Subcutaneous adipose tissue (tissue), 4 donors: ENCODE data around the gene RAPGEF4. TPM values are rescaled to one million over a fixed set of nuclear protein-coding genes. Genes with fewer than 3 reads are reported as not detected.

Experiments used
- CTCF ChIP-seq: fragments of 450-650 bp; IDR thresholded peaks from one replicate; pipeline ENCODE4 v1.5.1; 2016; ENCODE audit warnings: low read depth, mild to moderate bottlenecking, control low read depth, antibody characterized with exemption, moderate library complexity
- total RNA-seq, 4 donors: library from RNA; depleted of rRNA; stranded (reverse); fragments of >200 nt; gene quantifications; one replicate each; pipeline ENCODE4 v1.1.0, GENCODE V29; 2016

The RAPGEF4 gene
- total RNA-seq, 4 donors from 2014 or later = 7.0 to 15.0 (median 11.2) TPM

- no peak for TF ChIP-seq CTCF
These were observed 192.2 kb downstream of the RAPGEF4 start for GRCh38 chr2:172927641-172928357.

GRCh38 chr2:172928756-172929155 is 193.1 kb downstream of the RAPGEF4 start:
- no peak for TF ChIP-seq CTCF

GRCh38 chr2:172929644-172930043 is 194.0 kb downstream of the RAPGEF4 start:
- no peak for TF ChIP-seq CTCF

- TF ChIP-seq CTCF = no peak
These were observed 195.2 kb downstream of the RAPGEF4 start for GRCh38 chr2:172930871-172931255.

- TF ChIP-seq CTCF = no peak
These were observed 195.7 kb downstream of the RAPGEF4 start for GRCh38 chr2:172931256-172931894.

- TF ChIP-seq CTCF = no peak
These were observed 196.4 kb downstream of the RAPGEF4 start for GRCh38 chr2:172931918-172932520.
